Skeletal muscle tissue (tissue), 4 donors: ENCODE measurements around the gene ANO5. TPM values are rescaled to one million over a fixed set of nuclear protein-coding genes. Genes with fewer than 3 reads are reported as not detected.

ENCODE experiments used
- H3K27ac ChIP-seq: one replicate; pipeline ENCODE4 v1.7.0; 2013; ENCODE audit warnings: mild to moderate bottlenecking, low read depth, low read length, inconsistent platforms
- H3K27me3 ChIP-seq, 3 donors: one replicate each; pipeline ENCODE4 v1.7.0; 2013; ENCODE audit warnings: low read length in 3 of 3; ENCODE audit not compliant: control insufficient read depth in 3 of 3, insufficient read depth in 3 of 3
- H3K36me3 ChIP-seq, 3 donors: one replicate each; pipeline ENCODE4 v1.7.0; 2013; ENCODE audit warnings: low read length in 3 of 3; ENCODE audit not compliant: control insufficient read depth in 3 of 3, insufficient read depth in 3 of 3
- H3K4me1 ChIP-seq, 3 donors: one replicate each; pipeline ENCODE4 v1.7.0; 2013; ENCODE audit warnings: low read length in 3 of 3, mild to moderate bottlenecking in 3 of 3; ENCODE audit not compliant: control insufficient read depth in 3 of 3, insufficient read depth in 3 of 3
- H3K4me3 ChIP-seq, 3 donors: one replicate each; pipeline ENCODE4 v1.7.0; 2013; ENCODE audit warnings: low read length in 3 of 3
- H3K9ac ChIP-seq, 3 donors: one replicate each; pipeline ENCODE4 v1.7.0; 2013; ENCODE audit warnings: low read length in 3 of 3, mild to moderate bottlenecking in 3 of 3, moderate library complexity in 2 of 3, low read depth in 1 of 3
- H3K9me3 ChIP-seq, 3 donors: one replicate each; pipeline ENCODE4 v1.7.0; 2013; ENCODE audit warnings: low read length in 3 of 3; ENCODE audit not compliant: control insufficient read depth in 3 of 3
- total RNA-seq: library from RNA; depleted of rRNA; stranded (reverse); fragments of >200 nt; gene quantifications from one replicate; pipeline ENCODE4 v1.2.3, GENCODE V29; 2014
- donor health status: Osteomylitis.

Gene ANO5
- total RNA-seq, 1 donor from 2014 or later = 24.0 TPM

- Histone ChIP-seq H3K27ac (no peak overlapping the region), H3K36me3 (no peaks in the 10 kb centered on the region), H3K9me3 (no peaks in the 10 kb centered on the region)
Observed at GRCh38 chr11:22177186-22177585, 15.7 kb upstream of the ANO5 start.

GRCh38 chr11:22179626-22180025, 13.3 kb upstream of the ANO5 start:
- Histone ChIP-seq H3K9me3 (no peaks in the 10 kb centered on the region), H3K36me3 (no peaks in the 10 kb centered on the region), H3K4me1 (no peaks in the 10 kb centered on the region), H3K9ac (no peak overlapping the region), H3K27me3 (no peaks in the 10 kb centered on the region), H3K27ac (no peak overlapping the region), H3K4me3 (no peak overlapping the region)

More at GRCh38 chr11:22177186-22177585, 15.7 kb upstream of the ANO5 start:
- Histone ChIP-seq H3K9ac (no peak overlapping the region), H3K4me1 (no peaks in the 10 kb centered on the region), H3K4me3 (no peak overlapping the region), H3K27me3 (no peaks in the 10 kb centered on the region)

GRCh38 chr11:22180131-22180530, 12.8 kb upstream of the ANO5 start:
- H3K27me3 ChIP-seq = no peaks in the 10 kb centered on the region
- no peaks in the 10 kb centered on the region for H3K9me3 ChIP-seq
- no peaks in the 10 kb centered on the region for H3K4me1 ChIP-seq
- H3K36me3 ChIP-seq = no peaks in the 10 kb centered on the region
- H3K27ac ChIP-seq = no peak overlapping the region
- no peak overlapping the region for H3K4me3 ChIP-seq
- H3K9ac ChIP-seq = no peak overlapping the region

GRCh38 chr11:22189660-22190059, 3.2 kb upstream of the ANO5 start:
- Histone ChIP-seq H3K4me1 (peaks cover 0 to 16% (median 12%) of the 10 kb centered on the region in 3 donors), H3K27ac (no peak overlapping the region), H3K36me3 (no peaks in the 10 kb centered on the region), H3K4me3 (no peak overlapping the region), H3K9me3 (no peaks in the 10 kb centered on the region), H3K9ac (no peak overlapping the region), H3K27me3 (no peaks in the 10 kb centered on the region)

GRCh38 chr11:22190827-22191463, 1.9 kb upstream of the ANO5 start:
- H3K4me3 ChIP-seq = no peak overlapping the region
- H3K27me3 ChIP-seq = no peaks in the 10 kb centered on the region
- no peak overlapping the region for H3K9ac ChIP-seq
- no peaks in the 10 kb centered on the region for H3K9me3 ChIP-seq
- no peaks in the 10 kb centered on the region for H3K36me3 ChIP-seq
- no peak overlapping the region for H3K27ac ChIP-seq
- peaks cover 2 to 16% (median 12%) of the 10 kb centered on the region in 3 donors for H3K4me1 ChIP-seq

GRCh38 chr11:22192289-22192641, 620 bp upstream of the ANO5 start:
- Histone ChIP-seq H3K9me3 (no peaks in the 10 kb centered on the region), H3K36me3 (no peaks in the 10 kb centered on the region), H3K4me3 (peak overlapping the region; percentile 72 to 93 (median 91)), H3K4me1 (peaks cover 2 to 16% (median 12%) of the 10 kb centered on the region in 3 donors), H3K9ac (peak overlapping the region; percentile 87 to 97 (median 94)), H3K27me3 (no peaks in the 10 kb centered on the region), H3K27ac (peak overlapping the region; percentile 93)

- Histone ChIP-seq H3K27me3 (no peaks in the 10 kb centered on the region), H3K9me3 (no peaks in the 10 kb centered on the region), H3K4me1 (peaks cover 10 to 27% (median 20%) of the 10 kb centered on the region in 3 donors), H3K27ac (peak overlapping the region; percentile 93), H3K4me3 (peak overlapping the region; percentile 72 to 93 (median 91)), H3K9ac (peak overlapping the region; percentile 92 to 97 (median 95)), H3K36me3 (no peaks in the 10 kb centered on the region)
Observed at GRCh38 chr11:22193348-22194051, 615 bp downstream of the ANO5 start.

GRCh38 chr11:22194306-22194705, 1.4 kb downstream of the ANO5 start:
- peak overlapping the region; percentile 92 to 97 (median 95) for H3K9ac ChIP-seq
- peaks cover 12 to 27% (median 21%) of the 10 kb centered on the region in 3 donors for H3K4me1 ChIP-seq
- no peaks in the 10 kb centered on the region for H3K36me3 ChIP-seq
- H3K27me3 ChIP-seq = no peaks in the 10 kb centered on the region
- no peaks in the 10 kb centered on the region for H3K9me3 ChIP-seq
- peak overlapping the region; percentile 93 for H3K27ac ChIP-seq
- peak overlapping the region; percentile 72 to 93 (median 91) for H3K4me3 ChIP-seq

- Histone ChIP-seq H3K27ac (peak overlapping the region; percentile 93), H3K9me3 (no peaks in the 10 kb centered on the region), H3K4me1 (peaks cover 13 to 29% (median 22%) of the 10 kb centered on the region in 3 donors), H3K36me3 (no peaks in the 10 kb centered on the region), H3K9ac (peak overlapping the region; percentile 92 to 97 (median 95)), H3K4me3 (peak overlapping the region; percentile 72 to 93 (median 91)), H3K27me3 (no peaks in the 10 kb centered on the region)
Observed at GRCh38 chr11:22194907-22195306, 2.0 kb downstream of the ANO5 start.
